Measurements from ENCODE around the gene NAB1.
"Not testable (repeated sequence)": the region's sequence is repeated elsewhere in the genome, so short reads cannot be mapped to it uniquely, and the experiment has no call there.

NAB1 gene

DNA sequence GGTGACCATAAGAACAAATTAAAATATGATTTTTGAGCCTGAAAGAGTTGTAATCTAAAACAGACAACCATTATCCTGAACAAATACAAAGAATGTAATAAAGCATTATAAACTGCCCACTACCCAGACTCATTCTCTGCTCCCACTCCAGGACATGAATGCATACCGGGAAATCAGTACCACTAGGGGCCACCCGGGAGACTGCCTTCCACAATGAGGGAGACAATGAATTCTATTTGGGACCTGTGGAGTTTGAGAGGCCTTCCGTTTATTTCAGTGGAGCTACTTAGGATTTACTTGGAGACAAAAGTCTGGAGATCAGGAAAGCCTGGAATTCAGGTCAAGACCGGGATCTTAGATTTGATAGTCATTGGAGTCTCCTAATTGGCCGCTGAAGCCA is 50.0 kb downstream of the NAB1 start:
- Histone ChIP-seq H3K4me1 (ENCODE audit: control insufficient read depth, low read depth, low read length) (peaks cover 38% of the 10 kb centered on the region), H3K27me3 (ENCODE audit: control insufficient read depth, insufficient read depth, low read length) (no peaks in the 10 kb centered on the region), H3K9ac (ENCODE audit: low read length) (no peak overlapping the region), H3K9me3 (ENCODE audit: control insufficient read depth, low read depth, low read length) (no peaks in the 10 kb centered on the region), H3K36me3 (ENCODE audit: control insufficient read depth, low read depth, low read length) (no peaks in the 10 kb centered on the region), H3K27ac (ENCODE audit: low read length) (no peak overlapping the region), H3K4me3 (ENCODE audit: low read length) (peak overlapping the region; percentile 22)

GRCh38 chr2:190701586-190701985 is 52.7 kb downstream of the NAB1 start:
- Histone ChIP-seq H3K9ac (ENCODE audit: low read length) (no peak overlapping the region), H3K4me3 (ENCODE audit: low read length) (no peak overlapping the region), H3K9me3 (ENCODE audit: control insufficient read depth, low read depth, low read length) (no peaks in the 10 kb centered on the region), H3K27me3 (ENCODE audit: control insufficient read depth, insufficient read depth, low read length) (no peaks in the 10 kb centered on the region), H3K27ac (ENCODE audit: low read length) (no peak overlapping the region), H3K4me1 (ENCODE audit: control insufficient read depth, low read depth, low read length) (peaks cover 34% of the 10 kb centered on the region), H3K36me3 (ENCODE audit: control insufficient read depth, low read depth, low read length) (no peaks in the 10 kb centered on the region)

- H3K9ac ChIP-seq (ENCODE audit: low read length): no peak overlapping the region
- no peaks in the 10 kb centered on the region for H3K27me3 ChIP-seq (ENCODE audit: control insufficient read depth, insufficient read depth, low read length)
- H3K4me1 ChIP-seq (ENCODE audit: control insufficient read depth, low read depth, low read length): peaks cover under 1% of the 10 kb centered on the region
Observed at GRCh38 chr2:190705280-190705679, 56.4 kb downstream of the NAB1 start.

DNA sequence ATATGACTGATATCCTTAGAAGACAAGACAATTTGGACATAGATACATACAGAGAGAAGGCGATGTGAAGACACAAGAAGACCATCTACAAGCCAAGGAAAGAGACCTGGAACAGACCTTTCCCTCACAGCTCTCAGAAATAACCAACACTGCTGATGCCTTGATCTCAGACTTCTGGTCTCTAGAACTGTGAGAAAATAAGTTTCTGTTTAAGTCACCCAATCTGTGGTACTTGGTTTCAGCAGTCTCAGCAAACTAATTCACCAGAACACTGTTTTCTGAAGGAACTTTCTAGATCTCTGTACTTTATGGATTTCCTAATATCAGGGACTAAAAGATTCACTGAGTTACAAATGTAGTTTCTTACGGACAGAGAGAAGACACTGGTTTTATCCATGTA is 58.8 kb downstream of the NAB1 start:
- no peaks in the 10 kb centered on the region for H3K4me1 ChIP-seq (ENCODE audit: control insufficient read depth, low read depth, low read length)
- H3K9ac ChIP-seq (ENCODE audit: low read length): no peak overlapping the region
- no peak overlapping the region for H3K27ac ChIP-seq (ENCODE audit: low read length)
- H3K36me3 ChIP-seq (ENCODE audit: control insufficient read depth, low read depth, low read length): no peaks in the 10 kb centered on the region
- no peak overlapping the region for H3K4me3 ChIP-seq (ENCODE audit: low read length)
- no peaks in the 10 kb centered on the region for H3K9me3 ChIP-seq (ENCODE audit: control insufficient read depth, low read depth, low read length)
- no peaks in the 10 kb centered on the region for H3K27me3 ChIP-seq (ENCODE audit: control insufficient read depth, insufficient read depth, low read length)

More at GRCh38 chr2:190705280-190705679, 56.4 kb downstream of the NAB1 start:
- no peaks in the 10 kb centered on the region for H3K9me3 ChIP-seq (ENCODE audit: control insufficient read depth, low read depth, low read length)
- H3K4me3 ChIP-seq (ENCODE audit: low read length): no peak overlapping the region
- H3K27ac ChIP-seq (ENCODE audit: low read length): no peak overlapping the region
- no peaks in the 10 kb centered on the region for H3K36me3 ChIP-seq (ENCODE audit: control insufficient read depth, low read depth, low read length)

- H3K36me3 ChIP-seq (ENCODE audit: control insufficient read depth, low read depth, low read length); H3K4me3 ChIP-seq (ENCODE audit: low read length); H3K27me3 ChIP-seq (ENCODE audit: control insufficient read depth, insufficient read depth, low read length); H3K9ac ChIP-seq (ENCODE audit: low read length); H3K27ac ChIP-seq (ENCODE audit: low read length); H3K9me3 ChIP-seq (ENCODE audit: control insufficient read depth, low read depth, low read length); H3K4me1 ChIP-seq (ENCODE audit: control insufficient read depth, low read depth, low read length): not testable (repeated sequence)
Observed at GRCh38 chr2:190708650-190709049, 59.8 kb downstream of the NAB1 start.

- Histone ChIP-seq H3K36me3 (ENCODE audit: control insufficient read depth, low read depth, low read length) (no peaks in the 10 kb centered on the region), H3K4me3 (ENCODE audit: low read length) (no peak overlapping the region), H3K27me3 (ENCODE audit: control insufficient read depth, insufficient read depth, low read length) (no peaks in the 10 kb centered on the region), H3K9ac (ENCODE audit: low read length) (no peak overlapping the region), H3K4me1 (ENCODE audit: control insufficient read depth, low read depth, low read length) (no peaks in the 10 kb centered on the region), H3K27ac (ENCODE audit: low read length) (no peak overlapping the region), H3K9me3 (ENCODE audit: control insufficient read depth, low read depth, low read length) (no peaks in the 10 kb centered on the region)
Observed at GRCh38 chr2:190711069-190711468, 62.2 kb downstream of the NAB1 start.

- H3K27ac ChIP-seq (ENCODE audit: low read length): no peak overlapping the region
- no peaks in the 10 kb centered on the region for H3K4me1 ChIP-seq (ENCODE audit: control insufficient read depth, low read depth, low read length)
- no peaks in the 10 kb centered on the region for H3K36me3 ChIP-seq (ENCODE audit: control insufficient read depth, low read depth, low read length)
- no peaks in the 10 kb centered on the region for H3K27me3 ChIP-seq (ENCODE audit: control insufficient read depth, insufficient read depth, low read length)
- H3K9me3 ChIP-seq (ENCODE audit: control insufficient read depth, low read depth, low read length): no peaks in the 10 kb centered on the region
- no peak overlapping the region for H3K4me3 ChIP-seq (ENCODE audit: low read length)
- no peak overlapping the region for H3K9ac ChIP-seq (ENCODE audit: low read length)
Observed at GRCh38 chr2:190713471-190713870, 64.6 kb downstream of the NAB1 start.

GRCh38 chr2:190714958-190715357 is 66.1 kb downstream of the NAB1 start:
- Histone ChIP-seq H3K4me1 (ENCODE audit: control insufficient read depth, low read depth, low read length) (no peaks in the 10 kb centered on the region), H3K4me3 (ENCODE audit: low read length) (no peak overlapping the region), H3K27ac (ENCODE audit: low read length) (no peak overlapping the region), H3K9me3 (ENCODE audit: control insufficient read depth, low read depth, low read length) (no peaks in the 10 kb centered on the region), H3K36me3 (ENCODE audit: control insufficient read depth, low read depth, low read length) (no peaks in the 10 kb centered on the region), H3K27me3 (ENCODE audit: control insufficient read depth, insufficient read depth, low read length) (no peaks in the 10 kb centered on the region), H3K9ac (ENCODE audit: low read length) (no peak overlapping the region)

DNA sequence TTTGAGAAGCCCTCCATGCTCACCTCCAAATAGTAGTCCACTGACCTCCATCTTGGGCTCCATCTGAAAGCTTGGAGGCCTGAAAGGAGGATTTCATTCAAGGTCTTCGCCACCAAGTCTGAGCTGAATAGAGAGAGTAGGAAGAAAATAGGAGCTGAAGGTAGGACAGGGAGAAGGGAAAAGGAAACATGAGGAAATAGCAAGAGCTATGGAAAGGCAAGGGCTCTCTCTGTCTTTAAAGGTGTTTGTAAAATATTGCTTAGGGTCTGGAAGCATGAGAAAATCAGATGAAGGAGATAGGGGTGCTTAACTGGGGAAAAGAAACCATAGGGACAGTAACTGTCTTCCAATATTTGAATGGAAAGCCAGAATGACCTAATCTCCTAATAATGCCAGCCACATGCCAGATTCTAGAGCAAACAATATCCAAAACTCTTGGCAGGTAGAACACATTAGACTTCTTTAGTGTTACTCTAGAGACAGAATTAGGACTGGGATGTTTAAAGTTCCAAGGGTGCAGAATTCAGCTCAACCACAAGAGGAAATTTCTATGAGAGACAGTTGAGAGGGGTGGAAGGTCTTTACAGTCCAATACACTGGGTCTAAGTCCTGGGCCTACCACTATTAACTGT is 67.4 kb downstream of the NAB1 start:
- Histone ChIP-seq H3K9me3 (ENCODE audit: control insufficient read depth, low read depth, low read length) (no peaks in the 10 kb centered on the region), H3K9ac (ENCODE audit: low read length) (no peak overlapping the region), H3K36me3 (ENCODE audit: control insufficient read depth, low read depth, low read length) (no peaks in the 10 kb centered on the region), H3K4me1 (ENCODE audit: control insufficient read depth, low read depth, low read length) (no peaks in the 10 kb centered on the region), H3K4me3 (ENCODE audit: low read length) (no peak overlapping the region), H3K27me3 (ENCODE audit: control insufficient read depth, insufficient read depth, low read length) (no peaks in the 10 kb centered on the region), H3K27ac (ENCODE audit: low read length) (no peak overlapping the region)

- Histone ChIP-seq H3K9ac (ENCODE audit: low read length) (no peak overlapping the region), H3K27me3 (ENCODE audit: control insufficient read depth, insufficient read depth, low read length) (no peaks in the 10 kb centered on the region), H3K36me3 (ENCODE audit: control insufficient read depth, low read depth, low read length) (no peaks in the 10 kb centered on the region), H3K9me3 (ENCODE audit: control insufficient read depth, low read depth, low read length) (no peaks in the 10 kb centered on the region), H3K4me3 (ENCODE audit: low read length) (no peak overlapping the region), H3K4me1 (ENCODE audit: control insufficient read depth, low read depth, low read length) (no peaks in the 10 kb centered on the region), H3K27ac (ENCODE audit: low read length) (no peak overlapping the region)
Observed at GRCh38 chr2:190717306-190717705, 68.4 kb downstream of the NAB1 start.

GRCh38 chr2:190717764-190718651 is 69.1 kb downstream of the NAB1 start:
- no peaks in the 10 kb centered on the region for H3K27me3 ChIP-seq (ENCODE audit: control insufficient read depth, insufficient read depth, low read length)
- H3K9ac ChIP-seq (ENCODE audit: low read length): no peak overlapping the region
- H3K27ac ChIP-seq (ENCODE audit: low read length): no peak overlapping the region
- H3K36me3 ChIP-seq (ENCODE audit: control insufficient read depth, low read depth, low read length): no peaks in the 10 kb centered on the region
- H3K4me3 ChIP-seq (ENCODE audit: low read length): no peak overlapping the region
- H3K9me3 ChIP-seq (ENCODE audit: control insufficient read depth, low read depth, low read length): no peaks in the 10 kb centered on the region
- no peaks in the 10 kb centered on the region for H3K4me1 ChIP-seq (ENCODE audit: control insufficient read depth, low read depth, low read length)
